ENCODE data around the gene BDKRB2. TPM values are rescaled to one million over a fixed set of nuclear protein-coding genes. Genes with fewer than 3 reads are reported as not detected.

Gene BDKRB2
- total RNA-seq, 1 experiment from 2014 or later: 0.49 TPM

GRCh38 chr14:96221109-96221650, 16.5 kb downstream of the BDKRB2 start:
- ATAC-seq (no peak), DNase-seq (ENCODE audit: low read depth, low spot score) (no peak)
- Histone ChIP-seq H3K27ac (ENCODE audit: low read depth, low read length) (no peak overlapping the region), H3K9me2 (ENCODE audit: insufficient read depth) (no peaks in the 10 kb centered on the region), H3K4me2 (ENCODE audit: low read length) (no peak overlapping the region), H3K9ac (ENCODE audit: low read length) (no peak overlapping the region), H3K4me3 (replicated peaks in 1 of 2; ENCODE audit: low read depth in 1 of 2, low read length in 2 of 2) (no peak overlapping the region), H3K9me3 (ENCODE audit: control insufficient read depth in 1 of 2, insufficient read depth in 1 of 2, low read depth in 1 of 2, low read length in 2 of 2) (no peaks in the 10 kb centered on the region), H3K27me3 (ENCODE audit: insufficient read depth, low read length) (0 out of 2 replicates have a peak, but pooled peaks cover 6% of the 10 kb centered on the region), H4K20me1 (ENCODE audit: insufficient read depth) (no peaks in the 10 kb centered on the region), H3K36me3 (ENCODE audit: control insufficient read depth in 1 of 2, insufficient read depth in 2 of 2, low read length in 2 of 2) (no peaks in the 10 kb centered on the region), H3K79me2 (ENCODE audit: insufficient read depth, low read length) (no peaks in the 10 kb centered on the region), H3K4me1 (ENCODE audit: control insufficient read depth in 1 of 2, insufficient read depth in 2 of 2, low read length in 2 of 2) (peaks cover 0 to 3% of the 10 kb centered on the region in 2 experiments; a peak in 1 of 4 replicates), H2AFZ (ENCODE audit: low read depth, low read length, poor library complexity, severe bottlenecking) (no peak overlapping the region)
- TF ChIP-seq CBX3 (IDR thresholded peaks at IDR 0.05; ENCODE audit: low read depth) (no peak), EGR1 (IDR thresholded peaks at IDR 0.05; ENCODE audit: low read depth) (no peak), ZBTB33 (IDR thresholded peaks at IDR 0.05; ENCODE audit: extremely low read depth, insufficient replicate concordance, low read length) (no peak), SP1 (IDR thresholded peaks at IDR 0.05; ENCODE audit: low read depth) (no peak), RAD21 (IDR thresholded peaks at IDR 0.05; ENCODE audit: low read depth) (no peak), ZFX (IDR thresholded peaks at IDR 0.05) (no peak), ELF1 (IDR thresholded peaks at IDR 0.05; ENCODE audit: borderline replicate concordance, low read depth) (no peak), POLR2A (IDR thresholded peaks at IDR 0.05; ENCODE audit: borderline replicate concordance, extremely low read depth, insufficient read depth, insufficient read length) (no peak), SIN3A (IDR thresholded peaks at IDR 0.05; ENCODE audit: low read depth) (no peak), SRF (IDR thresholded peaks at IDR 0.05; ENCODE audit: low read depth) (no peak), CEBPB (IDR thresholded peaks at IDR 0.05; ENCODE audit: low read depth) (no peak), ZNF274 (IDR thresholded peaks at IDR 0.05; ENCODE audit: low read depth, low read length) (no peak), FOSL1 (IDR thresholded peaks at IDR 0.05; ENCODE audit: low read depth) (no peak), EZH2phosphoT487 (IDR thresholded peaks at IDR 0.05; ENCODE audit: borderline replicate concordance) (no peak)
- TF ChIP-seq, protein P1, sequence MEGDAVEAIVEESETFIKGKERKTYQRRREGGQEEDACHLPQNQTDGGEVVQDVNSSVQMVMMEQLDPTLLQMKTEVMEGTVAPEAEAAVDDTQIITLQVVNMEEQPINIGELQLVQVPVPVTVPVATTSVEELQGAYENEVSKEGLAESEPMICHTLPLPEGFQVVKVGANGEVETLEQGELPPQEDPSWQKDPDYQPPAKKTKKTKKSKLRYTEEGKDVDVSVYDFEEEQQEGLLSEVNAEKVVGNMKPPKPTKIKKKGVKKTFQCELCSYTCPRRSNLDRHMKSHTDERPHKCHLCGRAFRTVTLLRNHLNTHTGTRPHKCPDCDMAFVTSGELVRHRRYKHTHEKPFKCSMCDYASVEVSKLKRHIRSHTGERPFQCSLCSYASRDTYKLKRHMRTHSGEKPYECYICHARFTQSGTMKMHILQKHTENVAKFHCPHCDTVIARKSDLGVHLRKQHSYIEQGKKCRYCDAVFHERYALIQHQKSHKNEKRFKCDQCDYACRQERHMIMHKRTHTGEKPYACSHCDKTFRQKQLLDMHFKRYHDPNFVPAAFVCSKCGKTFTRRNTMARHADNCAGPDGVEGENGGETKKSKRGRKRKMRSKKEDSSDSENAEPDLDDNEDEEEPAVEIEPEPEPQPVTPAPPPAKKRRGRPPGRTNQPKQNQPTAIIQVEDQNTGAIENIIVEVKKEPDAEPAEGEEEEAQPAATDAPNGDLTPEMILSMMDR (IDR thresholded peaks at IDR 0.05 in 2 of 3, conservative IDR thresholded peaks at IDR 0.05 in 1 of 3; ENCODE audit: borderline replicate concordance in 1 of 3, insufficient read depth in 1 of 3, low read depth in 2 of 3, low read length in 2 of 3): no peak
- TF ChIP-seq, protein P2, sequence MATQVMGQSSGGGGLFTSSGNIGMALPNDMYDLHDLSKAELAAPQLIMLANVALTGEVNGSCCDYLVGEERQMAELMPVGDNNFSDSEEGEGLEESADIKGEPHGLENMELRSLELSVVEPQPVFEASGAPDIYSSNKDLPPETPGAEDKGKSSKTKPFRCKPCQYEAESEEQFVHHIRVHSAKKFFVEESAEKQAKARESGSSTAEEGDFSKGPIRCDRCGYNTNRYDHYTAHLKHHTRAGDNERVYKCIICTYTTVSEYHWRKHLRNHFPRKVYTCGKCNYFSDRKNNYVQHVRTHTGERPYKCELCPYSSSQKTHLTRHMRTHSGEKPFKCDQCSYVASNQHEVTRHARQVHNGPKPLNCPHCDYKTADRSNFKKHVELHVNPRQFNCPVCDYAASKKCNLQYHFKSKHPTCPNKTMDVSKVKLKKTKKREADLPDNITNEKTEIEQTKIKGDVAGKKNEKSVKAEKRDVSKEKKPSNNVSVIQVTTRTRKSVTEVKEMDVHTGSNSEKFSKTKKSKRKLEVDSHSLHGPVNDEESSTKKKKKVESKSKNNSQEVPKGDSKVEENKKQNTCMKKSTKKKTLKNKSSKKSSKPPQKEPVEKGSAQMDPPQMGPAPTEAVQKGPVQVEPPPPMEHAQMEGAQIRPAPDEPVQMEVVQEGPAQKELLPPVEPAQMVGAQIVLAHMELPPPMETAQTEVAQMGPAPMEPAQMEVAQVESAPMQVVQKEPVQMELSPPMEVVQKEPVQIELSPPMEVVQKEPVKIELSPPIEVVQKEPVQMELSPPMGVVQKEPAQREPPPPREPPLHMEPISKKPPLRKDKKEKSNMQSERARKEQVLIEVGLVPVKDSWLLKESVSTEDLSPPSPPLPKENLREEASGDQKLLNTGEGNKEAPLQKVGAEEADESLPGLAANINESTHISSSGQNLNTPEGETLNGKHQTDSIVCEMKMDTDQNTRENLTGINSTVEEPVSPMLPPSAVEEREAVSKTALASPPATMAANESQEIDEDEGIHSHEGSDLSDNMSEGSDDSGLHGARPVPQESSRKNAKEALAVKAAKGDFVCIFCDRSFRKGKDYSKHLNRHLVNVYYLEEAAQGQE (IDR thresholded peaks at IDR 0.05; ENCODE audit: low read depth): no peak
- intact Hi-C loops (cut with micrococcal nuclease): no loop called here
- no TSS peak for BruUV-seq (replicated peaks)
- ChIA-PET CTCF (no interaction called here), POLR2A (no interaction called here), RAD21 (ENCODE audit: low non-redundant PET in 1 of 2, low total read pairs in 2 of 2, uncharacterized antibody in 2 of 2, unreplicated experiment in 2 of 2) (no interaction called here)

Data from HCT116 (cell line).